MM.1S (cell line): ENCODE measurements around the gene AJUBA.

Experiments used
- CTCF ChIP-seq: fragments of 300-600 bp; sonication (generic); IDR thresholded peaks from 2 replicates; pipeline ENCODE4 v1.5.1; 2016; ENCODE audit warnings: antibody characterized with exemption, low read length, mixed read lengths
- EZH2 ChIP-seq: fragments of 300-600 bp; sonication (generic); optimal IDR thresholded peaks from 2 replicates; pipeline ENCODE3; 2017; ENCODE audit warnings: low read depth, mild to moderate bottlenecking, antibody characterized with exemption, low read length, mixed read lengths

DNA sequence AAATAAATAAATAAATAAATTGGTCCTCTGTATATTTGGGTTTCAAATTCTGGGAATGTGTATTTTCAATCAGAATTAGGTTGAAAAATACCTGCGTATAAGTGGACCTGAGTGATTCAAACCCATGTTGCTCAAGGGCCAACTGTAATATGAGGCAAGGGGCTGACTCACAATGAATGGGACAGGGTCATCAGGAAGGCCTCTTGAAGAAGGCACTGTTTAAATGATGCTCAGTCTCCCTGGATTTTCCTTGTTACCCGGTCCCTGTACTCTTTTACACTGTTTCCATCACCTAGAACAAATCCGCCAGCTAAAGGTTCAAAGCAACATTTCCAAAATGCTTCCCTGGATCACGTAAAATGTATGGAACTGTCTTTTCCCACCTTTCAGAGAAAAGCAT lies 48.6 kb upstream of the AJUBA start:
- TF ChIP-seq CTCF: no peak
- no peak for TF ChIP-seq EZH2
